GM12878 (cell line): ENCODE data around the gene PDZD7. TPM values are rescaled to one million over a fixed set of nuclear protein-coding genes. Genes with fewer than 3 reads are reported as not detected.

Source experiments
- ATAC-seq: fragments of 200-7000 bp; cut with Tn5 transposase; 3 replicates; pipeline ENCODE4 v1.9.1; 2020; ENCODE audit warnings: mild to moderate bottlenecking, moderate library complexity
- BruUV-seq: library from RNA; stranded (reverse); fragments of 400-500 nt; replicated peaks from 2 replicates; lab custom pipeline; 2021; lab: Mats Ljungman, UMichigan
- CTCF ChIA-PET: fragments of 300-600 bp; sonication (Branson Sonifier 250); formaldehyde crosslinking; extraction: SDS; loops from one replicate; lab custom pipeline; 2021; ENCODE audit warnings: inconsistent platforms; lab: Yijun Ruan, JAX
- POLR2A ChIA-PET: fragments of 350-600 bp; formaldehyde crosslinking; extraction: SDS; loops from one replicate; lab custom pipeline; 2021; ENCODE audit warnings: inconsistent platforms; lab: Charles Lee
- RAD21 ChIA-PET: fragments of 300-600 bp; sonication (Branson Sonifier 250); formaldehyde crosslinking; loops from one replicate; lab custom pipeline; 2023; ENCODE audit warnings: antibody characterized with exemption; ENCODE audit not compliant: unreplicated experiment; lab: Charles Lee
- SMC1A ChIA-PET: fragments of 300-600 bp; sonication (Branson Sonifier 250); formaldehyde crosslinking; loops from one replicate; lab custom pipeline; 2023; ENCODE audit not compliant: unreplicated experiment, uncharacterized antibody; lab: Charles Lee
- DNase-seq: peaks from one replicate; pipeline ENCODE4 v3.0.0-alpha.2; 2011; ENCODE audit warnings: low read depth, low spot score
- FAIRE-seq: peaks from 3 replicates; lab custom pipeline; 2011; peaks lifted over from hg19 to GRCh38; lab: Jason Lieb, UNC
- H2AFZ ChIP-seq: 2 replicates; pipeline ENCODE4 v1.6.0; 2011; ENCODE audit warnings: low read depth, low read length, control low read depth; ENCODE audit not compliant: control insufficient read depth
- H3K27ac ChIP-seq: 2 replicates; pipeline ENCODE4 v1.5.1; 2011; ENCODE audit warnings: control low read depth; ENCODE audit not compliant: control insufficient read depth, insufficient read depth
- H3K27me3 ChIP-seq, 2 experiments: replicated peaks in 1 of 2; 2 replicates each; pipeline versions ENCODE4 v1.6.0 to v1.6.1; 2011; ENCODE audit warnings: low read length in 1 of 2; ENCODE audit not compliant: control insufficient read depth in 2 of 2, insufficient read depth in 2 of 2
- H3K36me3 ChIP-seq, 2 experiments: 2 replicates each; pipeline ENCODE4 v1.5.1; 2011; ENCODE audit warnings: low read length in 1 of 2; ENCODE audit not compliant: control insufficient read depth in 2 of 2, insufficient read depth in 2 of 2
- H3K4me1 ChIP-seq: 2 replicates; pipeline ENCODE4 v1.6.1; 2011; ENCODE audit warnings: mild to moderate bottlenecking, low read length, moderate library complexity, mixed read lengths; ENCODE audit not compliant: control insufficient read depth, insufficient read depth
- H3K4me2 ChIP-seq: 2 replicates; pipeline ENCODE4 v1.6.0; 2011; ENCODE audit warnings: control low read depth; ENCODE audit not compliant: control insufficient read depth, insufficient read depth
- H3K4me3 ChIP-seq: fragments of 200-600 bp; sonication (generic); 2 replicates; pipeline ENCODE4 v1.5.1; 2016
- H3K79me2 ChIP-seq: 2 replicates; pipeline ENCODE4 v1.6.0; 2011; ENCODE audit warnings: low read length; ENCODE audit not compliant: control insufficient read depth, insufficient read depth
- H3K9ac ChIP-seq: 2 replicates; pipeline ENCODE4 v1.8.0; 2011; ENCODE audit warnings: low read length, control low read depth, mixed read lengths; ENCODE audit not compliant: control insufficient read depth, insufficient read depth
- H3K9me3 ChIP-seq: replicated peaks from 3 replicates; pipeline ENCODE4 v1.5.1; 2011; ENCODE audit warnings: mild to moderate bottlenecking, low read length; ENCODE audit not compliant: control insufficient read depth, insufficient read depth
- H4K20me1 ChIP-seq: 2 replicates; pipeline ENCODE4 v1.6.0; 2011; ENCODE audit not compliant: control insufficient read depth, insufficient read depth
- BHLHE40 ChIP-seq, 2 experiments: fragments of 450-650 bp in 1 of 2; IDR thresholded peaks; 2 replicates each; pipeline ENCODE4 v1.6.1; 2011 to 2017; ENCODE audit warnings: low read depth in 2 of 2, borderline replicate concordance in 1 of 2, improper control_type of control experiment in 1 of 2, low read length in 1 of 2, mild to moderate bottlenecking in 1 of 2
- BRCA1 ChIP-seq: IDR thresholded peaks from 2 replicates; pipeline ENCODE4 v1.6.1; 2011; ENCODE audit warnings: low read depth, low read length, improper control_type of control experiment
- CREM ChIP-seq: IDR thresholded peaks from 2 replicates; pipeline ENCODE4 v1.6.1; 2014; ENCODE audit warnings: antibody characterized with exemption, low read depth
- EGR1 ChIP-seq, 2 experiments: IDR thresholded peaks; 1 replicate in 1 of 2; 2 replicates in 1 of 2; pipeline ENCODE4 v1.6.1; 2011 to 2012; ENCODE audit warnings: low read depth in 2 of 2, low read length in 2 of 2, borderline replicate concordance in 1 of 2, mild to moderate bottlenecking in 1 of 2, moderate library complexity in 1 of 2
- FOS ChIP-seq: IDR thresholded peaks from 3 replicates; pipeline ENCODE4 v1.6.1; 2011; ENCODE audit warnings: borderline replicate concordance; ENCODE audit not compliant: insufficient read length; ENCODE audit errors: extremely low read depth
- MTA3 ChIP-seq: IDR thresholded peaks from 2 replicates; pipeline ENCODE4 v1.6.1; 2012; ENCODE audit warnings: low read length, inconsistent platforms, borderline replicate concordance
- NFIC ChIP-seq: IDR thresholded peaks from 2 replicates; pipeline ENCODE4 v1.6.1; 2012; ENCODE audit warnings: low read depth, mild to moderate bottlenecking, inconsistent platforms, low read length, moderate library complexity
- RAD51 ChIP-seq: fragments of 450-650 bp; IDR thresholded peaks from 2 replicates; pipeline ENCODE4 v1.6.1; 2016; ENCODE audit warnings: moderate library complexity, mild to moderate bottlenecking, inconsistent platforms
- SIX5 ChIP-seq: IDR thresholded peaks from 2 replicates; pipeline ENCODE4 v1.6.1; 2011; ENCODE audit warnings: mild to moderate bottlenecking, low read depth, low read length, moderate library complexity; ENCODE audit not compliant: severe bottlenecking
- SMC3 ChIP-seq: IDR thresholded peaks from 2 replicates; pipeline ENCODE4 v1.6.1; 2011; ENCODE audit warnings: low read length, improper control_type of control experiment, borderline replicate concordance
- TAF1 ChIP-seq: IDR thresholded peaks from 2 replicates; pipeline ENCODE4 v1.6.1; 2011; ENCODE audit warnings: mild to moderate bottlenecking, low read depth, low read length, borderline replicate concordance
- WGBS: methylation state at CpG from one replicate; pipeline ENCODE4 v1.1.6; 2016; ENCODE audit warnings: low lambda C conversion rate; ENCODE audit not compliant: insufficient replicate concordance, insufficient coverage; ENCODE audit errors: missing lambda C conversion rate; 5-methylcytosine and 5-hydroxymethylcytosine counted together
- in situ Hi-C: fragments of 300-500 bp; cut with MboI; formaldehyde crosslinking; loops from 9 replicates; pipeline ENCODE4 v1.14.3; 2018; ENCODE audit warnings: mixed read lengths
- intact Hi-C: fragments of 100-400 bp; cut with micrococcal nuclease; formaldehyde crosslinking; loops from one replicate; pipeline ENCODE4 v1.14.2; 2022; ENCODE audit not compliant: unreplicated experiment
- polyA plus RNA-seq, 11 experiments: library from polyadenylated mRNA; depleted of rRNA in 4 of 11; unstranded in 6 of 11; stranded (reverse) in 5 of 11; fragments of >200 nt; fragmentation: Nextera tagmentation in 4 of 11; fragmentation: Illumina TruSeq in 1 of 11; extraction: Ambion mirVana in 4 of 11; extraction: Trizol in 1 of 11; gene quantifications; 1 replicate in 1 of 11; 2 replicates in 10 of 11; pipeline versions ENCODE4 v1.2.1 to v1.2.3, GENCODE V29; 2011 to 2016; ENCODE audit warnings: inconsistent platforms in 2 of 11, missing spikeins in 2 of 11, low read depth in 1 of 11
- total RNA-seq, 4 experiments: library from RNA; depleted of rRNA in 3 of 4; stranded (reverse); fragments of >200 nt in 3 of 4; fragmentation: Illumina TruSeq in 1 of 4; extraction: Trizol in 1 of 4; gene quantifications; 2 replicates each; pipeline versions ENCODE4 v1.2.1 to v1.2.3, GENCODE V29; 2013 to 2021
- TF ChIP-seq, protein P1 (sequence below): IDR thresholded peaks from 2 replicates; pipeline ENCODE4 v1.6.1; 2012; ENCODE audit warnings: mild to moderate bottlenecking, low read depth, low read length
- TF ChIP-seq, protein P2 (sequence below): IDR thresholded peaks from 2 replicates; pipeline ENCODE4 v1.6.1; 2011; ENCODE audit warnings: mild to moderate bottlenecking, low read depth, low read length, moderate library complexity; ENCODE audit not compliant: insufficient replicate concordance
- TF ChIP-seq, protein P3 (sequence below): IDR thresholded peaks from 2 replicates; pipeline ENCODE4 v1.6.1; 2012; ENCODE audit warnings: low read depth, low read length, improper control_type of control experiment
- TF ChIP-seq, protein P4 (sequence below): IDR thresholded peaks from 2 replicates; pipeline ENCODE4 v1.6.1; 2011; ENCODE audit warnings: borderline replicate concordance, low read depth, mild to moderate bottlenecking, moderate library complexity, low read length; ENCODE audit not compliant: insufficient read depth, poor library complexity, severe bottlenecking

The PDZD7 gene
- total and polyA plus RNA-seq, 10 of the 15 experiments (the other 5 are each of a cell fraction or from before 2014, with no cell fraction given), result 0.01 to 0.20 (median 0.03) TPM; not detected in 7

DNA sequence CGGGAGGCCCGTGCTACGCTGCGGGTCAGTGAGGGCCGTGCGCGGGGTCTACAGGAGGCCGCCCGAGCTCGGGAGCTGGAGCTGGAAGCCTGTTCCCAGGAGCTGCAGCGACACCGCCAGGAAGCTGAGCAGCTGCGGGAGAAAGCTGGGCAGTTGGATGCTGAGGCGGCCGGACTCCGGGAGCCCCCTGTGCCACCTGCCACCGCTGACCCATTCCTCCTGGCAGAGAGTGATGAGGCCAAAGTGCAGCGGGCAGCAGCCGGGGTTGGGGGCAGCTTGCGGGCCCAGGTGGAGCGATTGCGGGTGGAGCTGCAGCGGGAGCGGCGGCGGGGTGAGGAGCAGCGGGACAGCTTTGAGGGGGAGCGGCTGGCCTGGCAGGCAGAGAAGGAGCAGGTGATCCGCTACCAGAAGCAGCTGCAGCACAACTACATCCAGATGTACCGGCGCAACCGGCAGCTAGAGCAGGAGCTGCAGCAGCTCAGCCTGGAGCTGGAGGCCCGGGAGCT lies 24.3 kb downstream of the PDZD7 start:
- 93% methylated on average over 30 of the region's 33 CpGs for WGBS
- BruUV-seq, result no TSS peak
- POLR2A ChIA-PET, result no interaction called here
- Histone ChIP-seq H3K9ac (no peak overlapping the region), H3K27me3 (no peaks in the 10 kb centered on the region), H3K27ac (no peak overlapping the region), H3K4me2 (no peak overlapping the region), H3K4me1 (peaks cover 4% of the 10 kb centered on the region; the same call in 1 of the 2 replicates), H3K79me2 (no peaks in the 10 kb centered on the region), H3K4me3 (no peak overlapping the region), H3K9me3 (no peaks in the 10 kb centered on the region), H3K36me3 (peaks cover 0 to 2% of the 10 kb centered on the region in 2 experiments; a peak in 2 of 4 replicates), H4K20me1 (no peaks in the 10 kb centered on the region), H2AFZ (no peak overlapping the region)
- ATAC-seq, result no peak
- TF ChIP-seq NFIC (no peak), MTA3 (no peak), EGR1 (IDR thresholded peaks at IDR 0.05; ENCODE audit: borderline replicate concordance in 1 of 2, low read depth in 2 of 2, low read length in 2 of 2) (no peak), RAD51 (no peak), CREM (no peak), TAF1 (no peak), FOS (no peak), BHLHE40 (IDR thresholded peaks at IDR 0.05; ENCODE audit: borderline replicate concordance in 1 of 2, low read depth in 2 of 2, low read length in 1 of 2) (no peak), BRCA1 (no peak), SIX5 (no peak), SMC3 (no peak)
- TF ChIP-seq, protein P1, sequence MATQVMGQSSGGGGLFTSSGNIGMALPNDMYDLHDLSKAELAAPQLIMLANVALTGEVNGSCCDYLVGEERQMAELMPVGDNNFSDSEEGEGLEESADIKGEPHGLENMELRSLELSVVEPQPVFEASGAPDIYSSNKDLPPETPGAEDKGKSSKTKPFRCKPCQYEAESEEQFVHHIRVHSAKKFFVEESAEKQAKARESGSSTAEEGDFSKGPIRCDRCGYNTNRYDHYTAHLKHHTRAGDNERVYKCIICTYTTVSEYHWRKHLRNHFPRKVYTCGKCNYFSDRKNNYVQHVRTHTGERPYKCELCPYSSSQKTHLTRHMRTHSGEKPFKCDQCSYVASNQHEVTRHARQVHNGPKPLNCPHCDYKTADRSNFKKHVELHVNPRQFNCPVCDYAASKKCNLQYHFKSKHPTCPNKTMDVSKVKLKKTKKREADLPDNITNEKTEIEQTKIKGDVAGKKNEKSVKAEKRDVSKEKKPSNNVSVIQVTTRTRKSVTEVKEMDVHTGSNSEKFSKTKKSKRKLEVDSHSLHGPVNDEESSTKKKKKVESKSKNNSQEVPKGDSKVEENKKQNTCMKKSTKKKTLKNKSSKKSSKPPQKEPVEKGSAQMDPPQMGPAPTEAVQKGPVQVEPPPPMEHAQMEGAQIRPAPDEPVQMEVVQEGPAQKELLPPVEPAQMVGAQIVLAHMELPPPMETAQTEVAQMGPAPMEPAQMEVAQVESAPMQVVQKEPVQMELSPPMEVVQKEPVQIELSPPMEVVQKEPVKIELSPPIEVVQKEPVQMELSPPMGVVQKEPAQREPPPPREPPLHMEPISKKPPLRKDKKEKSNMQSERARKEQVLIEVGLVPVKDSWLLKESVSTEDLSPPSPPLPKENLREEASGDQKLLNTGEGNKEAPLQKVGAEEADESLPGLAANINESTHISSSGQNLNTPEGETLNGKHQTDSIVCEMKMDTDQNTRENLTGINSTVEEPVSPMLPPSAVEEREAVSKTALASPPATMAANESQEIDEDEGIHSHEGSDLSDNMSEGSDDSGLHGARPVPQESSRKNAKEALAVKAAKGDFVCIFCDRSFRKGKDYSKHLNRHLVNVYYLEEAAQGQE, result no peak
- TF ChIP-seq, protein P2, sequence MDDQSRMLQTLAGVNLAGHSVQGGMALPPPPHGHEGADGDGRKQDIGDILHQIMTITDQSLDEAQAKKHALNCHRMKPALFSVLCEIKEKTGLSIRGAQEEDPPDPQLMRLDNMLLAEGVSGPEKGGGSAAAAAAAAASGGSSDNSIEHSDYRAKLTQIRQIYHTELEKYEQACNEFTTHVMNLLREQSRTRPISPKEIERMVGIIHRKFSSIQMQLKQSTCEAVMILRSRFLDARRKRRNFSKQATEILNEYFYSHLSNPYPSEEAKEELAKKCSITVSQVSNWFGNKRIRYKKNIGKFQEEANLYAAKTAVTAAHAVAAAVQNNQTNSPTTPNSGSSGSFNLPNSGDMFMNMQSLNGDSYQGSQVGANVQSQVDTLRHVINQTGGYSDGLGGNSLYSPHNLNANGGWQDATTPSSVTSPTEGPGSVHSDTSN, result no peak
- TF ChIP-seq, protein P3, sequence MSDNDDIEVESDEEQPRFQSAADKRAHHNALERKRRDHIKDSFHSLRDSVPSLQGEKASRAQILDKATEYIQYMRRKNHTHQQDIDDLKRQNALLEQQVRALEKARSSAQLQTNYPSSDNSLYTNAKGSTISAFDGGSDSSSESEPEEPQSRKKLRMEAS, result no peak
- TF ChIP-seq, protein P4, sequence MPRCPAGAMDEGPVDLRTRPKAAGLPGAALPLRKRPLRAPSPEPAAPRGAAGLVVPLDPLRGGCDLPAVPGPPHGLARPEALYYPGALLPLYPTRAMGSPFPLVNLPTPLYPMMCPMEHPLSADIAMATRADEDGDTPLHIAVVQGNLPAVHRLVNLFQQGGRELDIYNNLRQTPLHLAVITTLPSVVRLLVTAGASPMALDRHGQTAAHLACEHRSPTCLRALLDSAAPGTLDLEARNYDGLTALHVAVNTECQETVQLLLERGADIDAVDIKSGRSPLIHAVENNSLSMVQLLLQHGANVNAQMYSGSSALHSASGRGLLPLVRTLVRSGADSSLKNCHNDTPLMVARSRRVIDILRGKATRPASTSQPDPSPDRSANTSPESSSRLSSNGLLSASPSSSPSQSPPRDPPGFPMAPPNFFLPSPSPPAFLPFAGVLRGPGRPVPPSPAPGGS, result no peak
- CTCF ChIA-PET, result interaction anchor here (1.0 to 3.0 kb wide), 3 partner anchors 9 to 12 kb away, joined by 8 to 13 read pairs (median 9); no protein-coding TSS in a partner anchor
- RAD21 ChIA-PET, result no interaction called here
- SMC1A ChIA-PET, result no interaction called here
- no peak for DNase-seq
- intact Hi-C loops (no loop called here), in situ Hi-C loops (no loop called here)
- no peak for FAIRE-seq
